Left lung (tissue), 10 donors: ENCODE results near the gene CARF. TPM values are rescaled to one million over a fixed set of nuclear protein-coding genes. Genes with fewer than 3 reads are reported as not detected.
A peak's percentile ranks its signal among the peaks of the same experiment; 100 is the strongest.
"Not testable (repeated sequence)": the region's sequence is repeated elsewhere in the genome, so short reads cannot be mapped to it uniquely, and the experiment has no call there.

Experiments used
- ATAC-seq: fragments of 200-7000 bp; cut with Tn5 transposase; one replicate; pipeline ENCODE4 v1.9.1; 2020; ENCODE audit warnings: moderate library complexity
- DNase-seq, 4 donors: peaks; one replicate each; pipeline ENCODE4 v3.0.0-alpha.2; 2013 to 2020
- H3K27ac ChIP-seq, 2 donors: fragments of 200-600 bp; sonication (generic) in 1 of 2; one replicate each; pipeline versions ENCODE4 v1.5.0 to v1.8.0; 2020 to 2021
- H3K27me3 ChIP-seq, 2 donors: fragments of 200-600 bp; sonication (generic) in 1 of 2; one replicate each; pipeline versions ENCODE4 v1.5.0 to v1.8.0; 2020 to 2021
- H3K36me3 ChIP-seq, 2 donors: fragments of 200-600 bp; sonication (generic) in 1 of 2; one replicate each; pipeline versions ENCODE4 v1.5.0 to v1.8.0; 2020 to 2021
- H3K4me1 ChIP-seq, 2 donors: fragments of 200-600 bp; one replicate each; pipeline ENCODE4 v1.8.0; 2021
- H3K4me3 ChIP-seq, 2 donors: fragments of 200-600 bp; sonication (generic) in 1 of 2; one replicate each; pipeline versions ENCODE4 v1.5.0 to v1.8.0; 2020 to 2021; ENCODE audit warnings: mild to moderate bottlenecking in 1 of 2
- H3K9me3 ChIP-seq, 2 donors: fragments of 200-600 bp; sonication (generic) in 1 of 2; one replicate each; pipeline versions ENCODE4 v1.5.0 to v1.8.0; 2020 to 2021
- CTCF ChIP-seq, 2 donors: fragments of 200-600 bp; sonication (generic) in 1 of 2; IDR thresholded peaks; one replicate each; pipeline versions ENCODE4 v1.5.0 to v1.8.0; 2021; ENCODE audit warnings: antibody characterized with exemption in 2 of 2
- intact Hi-C, 2 donors: fragments of 100-400 bp; cut with DNase I; formaldehyde crosslinking; loops; one replicate each; pipeline versions ENCODE4 v1.11.2 to v1.14.2; 2022
- polyA plus RNA-seq, 6 donors: library from polyadenylated mRNA; unstranded; fragments of 120-200 nt; gene quantifications; one replicate each; pipeline ENCODE4 v1.2.1, GENCODE V29; 2013; ENCODE audit not compliant: insufficient read length in 6 of 6
- total RNA-seq, 2 donors: library from RNA; stranded (reverse); fragmentation: NEBNext Ultra II Directional; extraction: Animal tissue kit (Norgen Biotek cat#: 25700); gene quantifications; one replicate each; pipeline ENCODE4 v1.2.1, GENCODE V29; 2021
- donor health status: DM: no; HTN: yes; CAD: no.
- donor health status: DM: no; HTN: no; CAD: no.

Gene CARF
- total and polyA plus RNA-seq, 8 donors, result 5.9 to 19.8 (median 18.2) TPM

DNA sequence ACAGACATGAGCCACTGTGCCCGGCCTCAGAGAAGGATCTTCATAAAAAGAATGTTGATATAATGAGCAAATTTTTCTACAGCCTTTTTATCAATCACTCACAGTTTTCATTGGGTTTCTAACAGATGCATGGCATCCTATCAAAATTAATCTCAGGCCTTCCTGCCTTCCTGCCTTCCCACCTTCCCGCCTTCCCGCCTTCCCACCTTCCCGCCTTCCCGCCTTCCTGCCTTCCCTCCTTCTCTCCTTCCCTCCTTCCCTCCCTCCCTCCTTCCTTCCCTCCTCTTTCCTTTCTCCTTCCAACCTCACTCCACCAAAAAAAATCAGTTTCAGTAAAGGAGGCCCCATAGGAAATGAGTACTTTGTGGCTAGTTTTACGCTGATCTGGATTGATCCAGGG lies 48.4 kb downstream of the CARF start:
- H3K36me3 ChIP-seq, result peaks cover 0 to 4% of the 10 kb centered on the region in 2 donors
- no peaks in the 10 kb centered on the region for H3K27me3 ChIP-seq
- H3K27ac ChIP-seq, result no peak overlapping the region
- no peak for DNase-seq
- no peaks in the 10 kb centered on the region for H3K9me3 ChIP-seq
- TF ChIP-seq CTCF (IDR thresholded peaks at IDR 0.05), result no peak
- no peak for ATAC-seq
- H3K4me3 ChIP-seq, result no peak overlapping the region
- intact Hi-C loops, result no loop called here
- H3K4me1 ChIP-seq, result no peaks in the 10 kb centered on the region

- intact Hi-C loops, result no loop called here
- no peak for ATAC-seq
- no peak for TF ChIP-seq CTCF (IDR thresholded peaks at IDR 0.05)
Observed at GRCh38 chr2:202963712-202964111, 51.6 kb downstream of the CARF start.

GRCh38 chr2:202965810-202966460 lies 53.9 kb downstream of the CARF start:
- Histone ChIP-seq H3K27ac (no peak overlapping the region), H3K4me3 (no peak overlapping the region), H3K27me3 (no peaks in the 10 kb centered on the region), H3K36me3 (no peaks in the 10 kb centered on the region), H3K9me3 (no peaks in the 10 kb centered on the region), H3K4me1 (no peaks in the 10 kb centered on the region)
- no peak for ATAC-seq
- no peak for DNase-seq
- intact Hi-C loops, result no loop called here
- TF ChIP-seq CTCF (IDR thresholded peaks at IDR 0.05), result no peak

More at GRCh38 chr2:202963712-202964111, 51.6 kb downstream of the CARF start:
- Histone ChIP-seq H3K4me3 (no peak overlapping the region), H3K9me3 (no peaks in the 10 kb centered on the region), H3K27me3 (no peaks in the 10 kb centered on the region), H3K36me3 (no peaks in the 10 kb centered on the region), H3K27ac (no peak overlapping the region), H3K4me1 (no peaks in the 10 kb centered on the region)
- no peak for DNase-seq

DNA sequence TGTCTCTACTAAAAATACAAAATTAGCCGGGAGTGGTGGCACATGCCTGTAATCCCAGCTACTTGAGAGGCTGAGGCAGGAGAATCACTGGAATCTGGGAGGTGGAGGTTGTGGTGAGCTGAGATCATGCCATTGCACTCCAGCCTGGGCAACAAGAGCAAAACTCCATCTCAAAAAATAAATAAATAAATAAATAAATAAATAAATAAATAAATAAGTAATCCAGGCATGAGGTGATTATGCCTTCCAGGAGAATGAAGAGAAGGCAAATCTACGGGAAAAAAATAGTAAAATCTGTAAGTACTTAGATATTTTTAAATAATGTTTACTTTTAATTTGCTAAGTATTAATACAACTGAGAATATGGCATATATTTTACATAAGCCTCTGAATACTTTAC lies 57.3 kb downstream of the CARF start:
- ATAC-seq, H3K36me3 ChIP-seq, DNase-seq, intact Hi-C loops, H3K4me3 ChIP-seq, H3K9me3 ChIP-seq, H3K4me1 ChIP-seq, H3K27me3 ChIP-seq, H3K27ac ChIP-seq: not testable (repeated sequence)

- Histone ChIP-seq H3K4me3 (no peak overlapping the region), H3K9me3 (no peaks in the 10 kb centered on the region), H3K27me3 (no peaks in the 10 kb centered on the region), H3K4me1 (no peaks in the 10 kb centered on the region), H3K36me3 (no peaks in the 10 kb centered on the region), H3K27ac (no peak overlapping the region)
- no peak for TF ChIP-seq CTCF (IDR thresholded peaks at IDR 0.05)
- DNase-seq (no peak), ATAC-seq (peak; percentile 65)
- intact Hi-C loops, result no loop called here
Observed at GRCh38 chr2:202976809-202977208, 64.7 kb downstream of the CARF start.
